Activated T-cell treated with anti-CD3 and anti-CD28 coated beads, Interleukin-2, amount 50 U/mL, for 4 hours (primary cell): Measurements from ENCODE around the gene KCNN2. TPM values are rescaled to one million over a fixed set of nuclear protein-coding genes. Genes with fewer than 3 reads are reported as not detected.

Source experiments
- ATAC-seq, 2 donors: fragments of 200-7000 bp; cut with Tn5 transposase; one replicate each; pipeline ENCODE4 v1.10.0; 2021
- DNase-seq: peaks from one replicate; pipeline ENCODE4 v3.0.0-alpha.2; 2020
- H3K27me3 Mint-ChIP-seq: one replicate; pipeline ENCODE4 v1.8.0; 2021; ENCODE audit warnings: low read depth, mixed read lengths
- H3K36me3 Mint-ChIP-seq: one replicate; pipeline ENCODE4 v1.8.0; 2022; ENCODE audit warnings: mixed read lengths; ENCODE audit not compliant: insufficient read depth
- H3K4me1 Mint-ChIP-seq: one replicate; pipeline ENCODE4 v1.8.0; 2021; ENCODE audit warnings: low read depth, mixed read lengths
- H3K4me3 Mint-ChIP-seq: one replicate; pipeline ENCODE4 v1.8.0; 2021; ENCODE audit warnings: mild to moderate bottlenecking, moderate library complexity, mixed read lengths
- H3K9me3 Mint-ChIP-seq: one replicate; pipeline ENCODE4 v1.8.0; 2021; ENCODE audit warnings: mixed read lengths
- total RNA-seq, 3 donors: library from RNA; stranded (reverse); gene quantifications; one replicate each; pipeline ENCODE4 v1.2.1, GENCODE V29; 2021

The KCNN2 gene
- total RNA-seq, 3 donors from 2014 or later: 0.11 TPM; not detected in 2

GRCh38 chr5:114469372-114469771, 107.5 kb downstream of the KCNN2 start:
- no peak for DNase-seq
- Mint-ChIP-seq H3K9me3 (no peaks in the 10 kb centered on the region), H3K4me1 (no peaks in the 10 kb centered on the region), H3K27me3 (no peaks in the 10 kb centered on the region), H3K4me3 (no peak overlapping the region), H3K36me3 (no peaks in the 10 kb centered on the region)
- no peak for ATAC-seq

DNA sequence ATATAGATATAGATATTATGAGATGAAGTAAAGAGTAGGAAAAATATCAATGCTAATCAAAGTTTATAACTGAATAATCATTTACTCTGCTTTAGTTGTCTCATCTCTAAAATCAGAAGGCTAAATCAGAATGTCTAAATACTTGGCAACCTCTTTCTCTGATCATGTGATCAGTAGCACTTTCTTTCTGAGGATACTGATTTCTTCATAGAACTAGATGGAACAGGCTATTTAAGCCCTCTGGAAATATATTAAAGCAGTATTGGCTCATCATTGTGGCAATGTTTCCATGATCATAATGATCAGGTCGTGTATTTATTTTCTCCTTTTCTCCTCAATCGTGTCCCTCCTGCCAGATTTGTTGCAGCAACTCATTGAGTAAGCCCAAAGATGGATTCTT, 109.7 kb downstream of the KCNN2 start:
- DNase-seq: no peak
- Mint-ChIP-seq H3K9me3 (no peaks in the 10 kb centered on the region), H3K4me3 (no peak overlapping the region), H3K4me1 (no peaks in the 10 kb centered on the region), H3K27me3 (no peaks in the 10 kb centered on the region), H3K36me3 (no peaks in the 10 kb centered on the region)
- no peak for ATAC-seq

- H3K36me3 Mint-ChIP-seq: no peaks in the 10 kb centered on the region
- H3K9me3 Mint-ChIP-seq: peaks cover 9% of the 10 kb centered on the region
- no peaks in the 10 kb centered on the region for H3K4me1 Mint-ChIP-seq
- H3K4me3 Mint-ChIP-seq: no peak overlapping the region
- no peak for DNase-seq
- no peak for ATAC-seq
- no peaks in the 10 kb centered on the region for H3K27me3 Mint-ChIP-seq
Measured at GRCh38 chr5:114473541-114473940, 111.7 kb downstream of the KCNN2 start.

DNA sequence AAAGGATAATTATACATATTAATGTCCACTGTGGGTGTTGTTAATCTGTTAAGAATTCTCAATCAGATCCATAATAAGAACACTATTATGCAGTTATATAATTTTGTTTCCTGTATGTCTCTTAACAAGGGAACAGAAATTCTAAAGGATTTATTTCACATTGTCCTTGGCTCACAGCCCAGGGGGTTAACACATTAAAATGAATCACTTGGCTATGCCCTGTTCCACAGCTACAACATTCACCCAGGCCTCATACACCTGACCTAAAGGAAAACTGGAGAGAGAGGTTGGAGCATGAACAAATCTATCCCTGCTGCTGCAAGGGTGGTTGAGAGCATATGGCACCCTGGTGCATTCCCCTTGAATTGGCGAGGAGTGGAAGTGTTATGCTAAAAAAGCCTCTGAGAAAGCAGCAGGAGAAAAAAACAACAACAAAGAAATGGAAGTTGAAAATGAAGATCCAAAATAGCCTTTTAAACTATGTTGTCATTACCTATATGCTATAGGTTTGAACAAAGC, 116.0 kb downstream of the KCNN2 start:
- H3K27me3 Mint-ChIP-seq: no peaks in the 10 kb centered on the region
- H3K36me3 Mint-ChIP-seq: no peaks in the 10 kb centered on the region
- H3K4me1 Mint-ChIP-seq: no peaks in the 10 kb centered on the region

GRCh38 chr5:114500756-114501155, 138.9 kb downstream of the KCNN2 start:
- Mint-ChIP-seq H3K36me3 (no peaks in the 10 kb centered on the region), H3K27me3 (no peaks in the 10 kb centered on the region), H3K4me1 (no peaks in the 10 kb centered on the region), H3K9me3 (no peaks in the 10 kb centered on the region), H3K4me3 (no peak overlapping the region)
- no peak for DNase-seq
- no peak for ATAC-seq

More for the DNA sequence above, 116.0 kb downstream of the KCNN2 start:
- peaks cover 26% of the 10 kb centered on the region for H3K9me3 Mint-ChIP-seq
- H3K4me3 Mint-ChIP-seq: no peak overlapping the region
- no peak for ATAC-seq
- no peak for DNase-seq

GRCh38 chr5:114504560-114504959, 142.7 kb downstream of the KCNN2 start:
- no peaks in the 10 kb centered on the region for H3K4me1 Mint-ChIP-seq
- no peaks in the 10 kb centered on the region for H3K27me3 Mint-ChIP-seq
- no peak for ATAC-seq
- no peaks in the 10 kb centered on the region for H3K9me3 Mint-ChIP-seq
- no peak for DNase-seq
- H3K4me3 Mint-ChIP-seq: no peak overlapping the region
- no peaks in the 10 kb centered on the region for H3K36me3 Mint-ChIP-seq

- H3K27me3 Mint-ChIP-seq: no peaks in the 10 kb centered on the region
- H3K36me3 Mint-ChIP-seq: no peaks in the 10 kb centered on the region
- peaks cover 3% of the 10 kb centered on the region for H3K9me3 Mint-ChIP-seq
- ATAC-seq (no peak), DNase-seq (no peak)
- H3K4me1 Mint-ChIP-seq: no peaks in the 10 kb centered on the region
- no peak overlapping the region for H3K4me3 Mint-ChIP-seq
Measured at GRCh38 chr5:114524221-114524620, 162.4 kb downstream of the KCNN2 start.

- no peak overlapping the region for H3K4me3 Mint-ChIP-seq
- ATAC-seq (no peak), DNase-seq (no peak)
Measured at GRCh38 chr5:114544561-114544960, 182.7 kb downstream of the KCNN2 start.

More at GRCh38 chr5:114544561-114544960, 182.7 kb downstream of the KCNN2 start:
- no peaks in the 10 kb centered on the region for H3K36me3 Mint-ChIP-seq
- no peaks in the 10 kb centered on the region for H3K4me1 Mint-ChIP-seq
- H3K27me3 Mint-ChIP-seq: no peaks in the 10 kb centered on the region
- H3K9me3 Mint-ChIP-seq: peaks cover 13% of the 10 kb centered on the region
